HG03135 (cell line): ENCODE data around the gene C19orf85.

Experiments
- ATAC-seq: cut with Tn5 transposase; IDR thresholded peaks from one replicate; pipeline ENCODE4 v1.9.1; 2021; ENCODE audit warnings: mild to moderate bottlenecking, moderate library complexity; ENCODE audit not compliant: unreplicated experiment

C19orf85 gene

GRCh38 chr19:55489711-55490477, 25.3 kb upstream of the C19orf85 start:
- no peak for ATAC-seq

DNA sequence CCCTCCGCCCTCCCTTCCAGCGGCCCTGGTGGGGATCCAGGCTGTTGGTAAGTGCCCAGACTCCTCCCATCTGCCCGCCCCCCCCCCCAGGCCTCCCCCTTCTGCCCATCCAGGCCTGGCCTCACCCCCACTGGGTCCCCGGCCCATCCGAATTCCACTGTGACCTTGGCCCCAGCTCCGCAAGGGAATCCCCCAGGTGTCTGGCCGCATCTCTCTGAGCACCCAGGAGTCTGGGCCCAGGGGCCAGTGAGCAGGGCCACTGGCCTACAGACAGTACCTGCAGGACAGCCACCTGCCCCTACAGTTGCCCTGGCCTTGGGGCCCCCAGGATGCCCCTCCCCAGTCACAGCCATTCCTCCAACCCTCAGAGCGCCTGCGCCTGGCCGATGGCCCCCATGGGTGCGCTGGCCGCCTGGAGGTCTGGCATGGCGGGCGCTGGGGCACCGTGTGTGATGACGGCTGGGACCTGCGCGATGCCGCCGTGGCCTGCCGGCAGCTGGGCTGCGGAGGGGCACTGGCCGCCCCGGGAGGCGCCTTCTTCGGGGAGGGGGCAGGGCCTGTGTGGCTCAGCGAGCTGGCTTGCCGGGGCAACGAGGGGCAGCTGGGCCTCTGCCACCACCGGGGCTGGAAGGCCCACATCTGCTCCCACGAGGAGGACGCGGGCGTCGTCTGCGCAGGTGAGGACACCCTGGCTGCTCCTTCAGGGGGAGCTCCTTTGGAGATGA, 24.6 kb upstream of the C19orf85 start:
- no peak for ATAC-seq

GRCh38 chr19:55487924-55488687, 23.6 kb upstream of the C19orf85 start, which contains the start of gene SSC5D:
Gene SSC5D, plus strand, starts transcription at chr19:55488436. Its CDS starts 154 bp downstream, at chr19:55488590.
- ATAC-seq: no peak

GRCh38 chr19:55486971-55487923, 22.7 kb upstream of the C19orf85 start:
- no peak for ATAC-seq

DNA sequence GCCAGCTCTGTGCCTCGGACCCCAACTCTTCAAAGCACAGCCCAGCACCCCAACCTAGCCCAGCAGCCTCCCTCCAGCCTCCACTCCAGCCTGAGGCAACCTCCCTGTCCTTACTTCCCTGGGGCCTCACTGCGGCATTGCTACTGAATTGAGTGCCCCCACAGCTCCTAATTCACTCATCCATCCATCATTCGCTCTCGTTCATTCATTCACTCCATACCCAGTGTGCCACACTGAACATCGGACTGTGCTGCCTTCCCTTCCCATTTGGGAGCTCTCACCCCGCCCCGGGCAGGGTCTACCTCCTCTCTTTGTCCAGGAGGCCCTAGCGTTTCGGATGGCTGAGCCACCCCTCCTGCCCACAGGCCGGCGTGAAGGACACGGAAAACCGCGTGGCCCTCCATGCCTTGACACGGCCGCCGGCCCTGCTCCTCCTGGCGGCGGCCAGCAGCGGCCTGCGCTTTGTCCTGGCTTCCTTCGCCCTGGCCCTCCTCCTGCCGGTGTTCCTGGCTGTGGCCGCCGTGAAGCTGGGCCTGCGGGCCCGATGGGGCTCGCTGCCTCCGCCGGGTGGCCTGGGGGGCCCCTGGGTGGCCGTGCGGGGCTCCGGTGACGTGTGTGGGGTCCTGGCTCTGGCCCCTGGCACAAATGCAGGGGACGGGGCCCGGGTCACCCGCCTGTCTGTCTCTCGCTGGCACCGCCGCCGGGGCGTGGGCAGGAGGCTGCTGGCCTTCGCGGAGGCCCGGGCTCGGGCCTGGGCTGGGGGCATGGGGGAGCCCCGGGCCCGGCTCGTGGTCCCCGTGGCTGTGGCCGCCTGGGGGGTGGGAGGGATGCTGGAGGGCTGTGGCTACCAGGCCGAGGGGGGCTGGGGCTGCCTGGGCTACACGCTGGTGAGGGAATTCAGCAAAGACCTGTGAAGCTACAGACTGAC, 21.8 kb upstream of the C19orf85 start:
- no peak for ATAC-seq

DNA sequence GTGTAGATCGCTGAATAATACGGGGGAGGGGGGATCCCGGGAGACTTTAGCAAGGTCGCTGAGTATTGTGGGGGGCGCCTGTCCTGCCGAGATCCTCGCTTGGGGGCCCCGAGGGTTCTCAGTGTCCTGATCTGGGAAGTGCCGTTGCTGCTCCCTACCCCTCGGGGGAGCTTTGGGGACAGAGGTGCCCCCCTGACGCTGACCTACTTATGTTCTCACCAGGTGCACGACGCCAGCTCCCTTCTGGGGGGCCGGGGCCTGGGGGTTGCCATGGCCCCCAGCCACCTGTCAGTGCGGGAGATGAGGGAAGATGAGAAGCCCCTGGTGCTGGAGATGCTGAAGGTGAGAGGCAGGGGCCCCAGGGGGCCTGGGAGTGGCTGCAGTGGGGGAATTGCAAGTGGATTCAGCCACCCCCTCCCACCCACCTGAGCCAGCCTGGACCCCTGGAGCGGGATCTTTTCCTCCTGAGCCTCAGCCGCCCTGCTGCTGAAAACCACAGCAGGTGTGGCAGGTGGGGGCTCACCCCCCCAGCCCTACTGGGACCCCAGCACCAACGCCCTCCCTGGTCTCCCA, 21.0 kb upstream of the C19orf85 start:
- ATAC-seq: no peak

DNA sequence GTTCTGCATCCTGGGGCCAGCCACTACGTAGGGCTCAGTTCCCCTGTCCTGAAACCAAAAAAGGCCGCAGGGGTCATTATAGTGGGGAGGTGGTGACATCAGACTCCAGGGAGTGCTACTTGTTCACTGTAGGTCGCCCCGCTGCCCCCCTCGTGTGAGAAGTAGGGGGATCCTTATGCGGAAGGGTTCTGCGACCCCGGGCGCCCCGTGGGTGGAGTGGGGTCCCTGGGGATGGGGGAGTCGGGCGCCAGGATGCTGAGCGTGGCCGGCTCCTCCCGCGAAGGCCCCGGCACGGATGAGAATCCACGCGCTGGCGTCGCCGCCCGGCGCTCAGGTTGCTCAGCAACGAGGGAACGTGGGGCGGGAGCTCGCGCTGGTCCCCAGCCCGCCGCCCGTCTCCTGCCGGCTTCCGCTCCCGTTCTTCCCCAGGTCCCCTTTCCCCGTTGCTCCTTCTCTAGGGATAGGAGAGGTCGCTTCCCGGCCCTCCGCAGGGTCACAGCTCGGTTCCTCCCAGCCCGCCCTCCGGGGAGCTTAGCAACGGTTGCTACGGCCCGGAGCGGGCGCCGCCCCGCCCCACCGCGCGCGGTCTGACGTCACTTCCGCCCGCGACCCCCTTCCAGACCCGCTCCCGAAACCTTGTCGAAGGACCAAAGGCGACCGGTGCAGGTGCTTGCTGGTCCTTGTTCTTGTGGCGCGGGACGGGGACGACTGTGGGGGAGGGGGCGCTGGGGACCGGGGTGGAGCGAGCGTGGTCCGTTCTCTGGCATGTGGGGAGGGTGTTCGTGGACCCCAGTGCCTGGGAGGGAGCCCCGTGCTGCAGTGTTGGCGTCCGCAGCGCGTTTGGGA, 20.3 kb upstream of the C19orf85 start, which contains the start of gene NAT14:
NAT14 (plus strand) TSS at position 596 of the 846 bp plus-strand sequence. CDS start 521 bp downstream, outside the sequence.
- no peak for ATAC-seq

GRCh38 chr19:55483706-55484592, 19.4 kb upstream of the C19orf85 start:
- no peak for ATAC-seq

- no peak for ATAC-seq
These were observed 18.6 kb upstream of the C19orf85 start for GRCh38 chr19:55482967-55483705.

GRCh38 chr19:55482156-55482961, 17.8 kb upstream of the C19orf85 start:
- no peak for ATAC-seq

DNA sequence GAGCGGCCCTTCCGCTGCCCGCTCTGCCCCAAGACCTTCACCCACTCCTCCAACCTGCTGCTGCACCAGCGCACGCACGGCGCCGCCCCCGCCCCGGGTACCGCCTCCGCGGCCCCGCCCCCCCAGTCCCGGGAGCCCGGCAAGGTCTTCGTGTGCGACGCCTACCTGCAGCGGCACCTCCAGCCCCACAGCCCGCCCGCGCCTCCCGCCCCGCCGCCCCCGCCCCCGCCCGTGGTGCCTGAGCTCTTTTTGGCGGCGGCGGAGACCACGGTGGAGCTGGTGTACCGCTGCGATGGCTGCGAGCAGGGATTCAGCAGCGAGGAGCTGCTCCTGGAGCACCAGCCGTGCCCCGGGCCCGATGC, 17.2 kb upstream of the C19orf85 start:
- no peak for ATAC-seq

DNA sequence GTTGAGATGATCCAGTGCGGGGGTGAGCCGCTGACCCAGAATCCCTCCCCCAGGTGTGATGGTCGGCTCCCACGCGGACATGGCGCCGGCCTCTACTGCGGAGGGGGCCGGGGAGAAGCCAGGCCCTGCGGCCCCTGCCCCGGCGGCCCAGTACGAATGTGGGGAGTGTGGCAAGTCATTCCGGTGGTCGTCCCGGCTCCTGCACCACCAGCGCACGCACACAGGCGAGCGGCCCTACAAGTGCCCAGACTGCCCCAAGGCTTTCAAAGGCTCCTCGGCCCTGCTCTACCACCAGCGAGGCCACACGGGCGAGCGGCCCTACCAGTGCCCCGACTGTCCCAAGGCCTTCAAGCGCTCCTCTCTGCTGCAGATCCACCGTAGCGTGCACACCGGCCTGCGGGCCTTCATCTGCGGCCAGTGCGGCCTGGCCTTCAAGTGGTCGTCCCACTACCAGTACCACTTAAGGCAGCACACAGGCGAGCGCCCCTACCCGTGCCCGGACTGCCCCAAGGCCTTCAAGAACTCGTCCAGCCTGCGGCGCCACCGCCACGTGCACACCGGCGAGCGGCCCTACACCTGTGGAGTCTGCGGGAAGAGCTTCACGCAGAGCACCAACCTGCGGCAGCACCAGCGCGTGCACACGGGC, 16.7 kb upstream of the C19orf85 start:
- ATAC-seq: no peak

DNA sequence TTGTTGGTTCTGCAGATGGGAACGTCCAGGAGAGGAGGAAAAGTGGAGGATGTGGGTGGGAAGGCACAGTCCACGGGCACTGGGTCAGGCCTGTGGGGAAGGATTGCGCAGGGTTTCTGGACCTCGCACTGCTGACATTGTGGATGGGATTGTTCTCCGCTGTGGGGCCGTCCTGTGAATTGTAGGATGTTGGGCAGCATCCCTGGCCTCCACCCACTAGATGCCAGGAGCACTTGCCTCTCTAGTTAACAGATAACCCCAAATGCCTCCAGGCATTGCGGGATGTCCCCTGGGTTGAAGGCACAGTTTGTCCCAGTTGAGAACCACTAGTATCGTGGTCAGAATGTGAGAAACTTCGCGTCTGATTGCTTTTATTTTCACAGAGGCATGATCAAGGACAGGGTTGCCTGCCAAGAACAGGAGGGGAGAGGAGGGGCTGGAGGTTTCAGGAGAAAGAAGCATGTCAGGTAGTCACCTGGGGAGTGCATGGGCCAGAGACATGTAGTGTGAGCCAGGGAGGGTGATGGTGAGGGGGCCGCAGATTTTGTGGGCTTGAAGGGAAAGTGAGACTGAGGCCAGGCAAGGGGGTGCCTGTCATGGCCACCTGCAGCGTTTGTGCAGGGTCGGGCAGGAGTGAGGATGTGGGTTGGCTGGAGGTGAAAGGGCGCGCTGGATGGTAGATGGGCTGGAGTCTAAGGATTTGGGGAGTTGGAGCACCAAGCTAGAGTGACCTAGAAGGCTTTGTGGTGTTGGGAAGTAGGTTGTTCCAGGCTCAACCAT, 15.1 kb upstream of the C19orf85 start:
- no peak for ATAC-seq

DNA sequence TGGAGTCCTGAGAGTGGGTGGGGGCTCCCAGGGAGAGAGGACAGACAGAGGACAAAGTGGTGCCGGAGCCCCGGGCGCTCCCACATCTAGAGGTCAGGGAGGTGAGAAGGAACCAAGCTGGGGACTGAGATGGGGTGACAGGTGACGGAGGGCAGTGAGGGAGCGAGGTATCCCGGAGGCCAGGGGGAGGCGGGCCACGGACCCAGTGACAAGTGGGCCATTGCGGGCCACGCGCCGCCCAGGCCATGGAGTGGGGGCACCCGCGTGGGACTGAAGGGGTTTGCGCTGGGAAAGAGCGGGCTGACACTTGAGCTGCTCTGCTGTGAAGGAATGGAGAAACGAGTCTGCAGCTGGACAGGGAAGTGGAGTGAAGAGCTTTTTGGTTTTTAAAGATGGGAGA, 14.5 kb upstream of the C19orf85 start:
- no peak for ATAC-seq
